ENCODE results near the gene OGFOD1. TPM values are rescaled to one million over a fixed set of nuclear protein-coding genes. Genes with fewer than 3 reads are reported as not detected.

OGFOD1 gene
- total RNA-seq, 1 donor from 2014 or later = 87.0 TPM

GRCh38 chr16:56512025-56512424, 60.7 kb downstream of the OGFOD1 start:
- Mint-ChIP-seq H3K4me3 (no peak overlapping the region), H3K27ac (no peak overlapping the region), H3K9me3 (no peaks in the 10 kb centered on the region), H3K4me1 (peaks cover 9% of the 10 kb centered on the region), H3K27me3 (no peaks in the 10 kb centered on the region), H3K36me3 (ENCODE audit: low read depth) (peaks cover 13% of the 10 kb centered on the region)
- intact Hi-C loops (cut with micrococcal nuclease) = loop anchor here (10.0 kb wide), 1 partner anchor 193 kb away; no protein-coding TSS in a partner anchor
- no peak for DNase-seq

- DNase-seq = no peak
- Mint-ChIP-seq H3K4me1 (peaks cover 14% of the 10 kb centered on the region), H3K4me3 (no peak overlapping the region), H3K36me3 (ENCODE audit: low read depth) (peaks cover 7% of the 10 kb centered on the region), H3K27ac (no peak overlapping the region), H3K9me3 (no peaks in the 10 kb centered on the region), H3K27me3 (no peaks in the 10 kb centered on the region)
- intact Hi-C loops (cut with micrococcal nuclease) = loop anchor here (10.0 kb wide), 1 partner anchor 192 kb away; no protein-coding TSS in a partner anchor
Measured at GRCh38 chr16:56513091-56513490, 61.7 kb downstream of the OGFOD1 start.

GRCh38 chr16:56513972-56514371, 62.6 kb downstream of the OGFOD1 start:
- Mint-ChIP-seq H3K27me3 (no peaks in the 10 kb centered on the region), H3K36me3 (ENCODE audit: low read depth) (peaks cover 6% of the 10 kb centered on the region), H3K27ac (no peak overlapping the region), H3K4me3 (no peak overlapping the region), H3K4me1 (peaks cover 16% of the 10 kb centered on the region), H3K9me3 (no peaks in the 10 kb centered on the region)
- intact Hi-C loops (cut with micrococcal nuclease) = loop anchor here (10.0 kb wide), 1 partner anchor 191 kb away; no protein-coding TSS in a partner anchor
- peak; percentile 83 for DNase-seq

GRCh38 chr16:56514845-56515244, 63.5 kb downstream of the OGFOD1 start:
- peaks cover 2% of the 10 kb centered on the region for H3K36me3 Mint-ChIP-seq (ENCODE audit: low read depth)
- no peaks in the 10 kb centered on the region for H3K9me3 Mint-ChIP-seq
- H3K4me3 Mint-ChIP-seq = no peak overlapping the region
- no peak for DNase-seq
- H3K27me3 Mint-ChIP-seq = no peaks in the 10 kb centered on the region
- intact Hi-C loops (cut with micrococcal nuclease) = loop anchor here (10.0 kb wide), 1 partner anchor 190 kb away; no protein-coding TSS in a partner anchor
- no peak overlapping the region for H3K27ac Mint-ChIP-seq
- H3K4me1 Mint-ChIP-seq = peaks cover 16% of the 10 kb centered on the region

- H3K27ac Mint-ChIP-seq = no peak overlapping the region
- H3K4me3 Mint-ChIP-seq = no peak overlapping the region
- H3K9me3 Mint-ChIP-seq = no peaks in the 10 kb centered on the region
- H3K4me1 Mint-ChIP-seq = peaks cover 23% of the 10 kb centered on the region
- intact Hi-C loops (cut with micrococcal nuclease) = loop anchor here (10.0 kb wide), 1 partner anchor 189 kb away; no protein-coding TSS in a partner anchor
- no peaks in the 10 kb centered on the region for H3K27me3 Mint-ChIP-seq
- no peak for DNase-seq
- peaks cover 2% of the 10 kb centered on the region for H3K36me3 Mint-ChIP-seq (ENCODE audit: low read depth)
Measured at GRCh38 chr16:56515665-56516064, 64.3 kb downstream of the OGFOD1 start.

- no peak overlapping the region for H3K27ac Mint-ChIP-seq
- H3K27me3 Mint-ChIP-seq = no peaks in the 10 kb centered on the region
- H3K36me3 Mint-ChIP-seq (ENCODE audit: low read depth) = peaks cover 2% of the 10 kb centered on the region
- no peak for DNase-seq
- peaks cover 24% of the 10 kb centered on the region for H3K4me1 Mint-ChIP-seq
- H3K9me3 Mint-ChIP-seq = no peaks in the 10 kb centered on the region
- intact Hi-C loops (cut with micrococcal nuclease) = loop anchor here (10.0 kb wide), 1 partner anchor 188 kb away; no protein-coding TSS in a partner anchor
- H3K4me3 Mint-ChIP-seq = no peak overlapping the region
Measured at GRCh38 chr16:56517206-56517605, 65.9 kb downstream of the OGFOD1 start.

GRCh38 chr16:56518425-56518824, 67.1 kb downstream of the OGFOD1 start:
- Mint-ChIP-seq H3K27me3 (no peaks in the 10 kb centered on the region), H3K9me3 (no peaks in the 10 kb centered on the region), H3K4me1 (peaks cover 22% of the 10 kb centered on the region), H3K27ac (no peak overlapping the region), H3K4me3 (peak overlapping the region; percentile 85), H3K36me3 (ENCODE audit: low read depth) (no peaks in the 10 kb centered on the region)
- intact Hi-C loops (cut with micrococcal nuclease) = loop anchor here (10.0 kb wide), 1 partner anchor 186 kb away; no protein-coding TSS in a partner anchor
- no peak for DNase-seq

GRCh38 chr16:56519459-56520250, 68.3 kb downstream of the OGFOD1 start, which contains the start of gene BBS2:
Gene BBS2, minus strand, starts transcription at chr16:56520024. Its CDS starts 162 bp downstream, at chr16:56519862.
- peaks cover 16% of the 10 kb centered on the region for H3K4me1 Mint-ChIP-seq
- no peaks in the 10 kb centered on the region for H3K27me3 Mint-ChIP-seq
- intact Hi-C loops (cut with micrococcal nuclease) = loop anchor here (10.0 kb wide), 1 partner anchor 185 kb away; no protein-coding TSS in a partner anchor
- no peaks in the 10 kb centered on the region for H3K9me3 Mint-ChIP-seq
- H3K36me3 Mint-ChIP-seq (ENCODE audit: low read depth) = no peaks in the 10 kb centered on the region
- DNase-seq = peak; percentile 97
- peak within 1 kb of the TSS; percentile 71 for H3K27ac Mint-ChIP-seq
- peak within 1 kb of the TSS; percentile 85 for H3K4me3 Mint-ChIP-seq

- intact Hi-C loops (cut with micrococcal nuclease) = no loop called here
- Mint-ChIP-seq H3K4me1 (peaks cover 16% of the 10 kb centered on the region), H3K27me3 (no peaks in the 10 kb centered on the region), H3K9me3 (no peaks in the 10 kb centered on the region), H3K36me3 (ENCODE audit: low read depth) (no peaks in the 10 kb centered on the region), H3K4me3 (peak overlapping the region; percentile 85), H3K27ac (peak overlapping the region; percentile 71)
- DNase-seq = no peak
Measured at GRCh38 chr16:56520251-56520577, 68.9 kb downstream of the OGFOD1 start.

GRCh38 chr16:56525236-56525635, 73.9 kb downstream of the OGFOD1 start:
- Mint-ChIP-seq H3K27ac (no peak overlapping the region), H3K4me1 (peaks cover 6% of the 10 kb centered on the region), H3K4me3 (no peak overlapping the region), H3K9me3 (no peaks in the 10 kb centered on the region), H3K36me3 (ENCODE audit: low read depth) (no peaks in the 10 kb centered on the region), H3K27me3 (peaks cover 18% of the 10 kb centered on the region)
- DNase-seq = no peak
- intact Hi-C loops (cut with micrococcal nuclease) = no loop called here

Other genes starting within 250 kb of the OGFOD1 start
- 50.6 and 52.3 TPM in 2 replicates for gene AMFR, start 26.0 kb upstream of the OGFOD1 start, total RNA-seq
- 282 and 297 TPM in 2 replicates for gene NUDT21, start 222 bp upstream of the OGFOD1 start, total RNA-seq
- 8.5 and 10.9 TPM in 2 replicates for gene BBS2, start 68.5 kb downstream of the OGFOD1 start, total RNA-seq
- gene MT4, start 113.5 kb downstream of the OGFOD1 start, total RNA-seq = not detected in 2 replicates
- gene MT3, start 138.0 kb downstream of the OGFOD1 start, total RNA-seq = 5.9 and 9.3 TPM in 2 replicates
- 465 TPM in 2 replicates for gene MT2A, start 157.0 kb downstream of the OGFOD1 start, total RNA-seq
- gene MT1E, start 174.2 kb downstream of the OGFOD1 start, total RNA-seq = 136 and 152 TPM in 2 replicates
- gene MT1M, start 181.1 kb downstream of the OGFOD1 start, total RNA-seq = not detected in 2 replicates
- gene MT1A, start 187.1 kb downstream of the OGFOD1 start, total RNA-seq = 1.8 and 2.1 TPM in 2 replicates
- gene MT1B, start 200.3 kb downstream of the OGFOD1 start, total RNA-seq = not detected in 2 replicates
- gene MT1F, start 206.4 kb downstream of the OGFOD1 start, total RNA-seq = 4.2 and 6.7 TPM in 2 replicates
- gene MT1G, start 216.5 kb downstream of the OGFOD1 start, total RNA-seq = 24.5 and 32.2 TPM in 2 replicates
- gene MT1H, start 218.3 kb downstream of the OGFOD1 start, total RNA-seq = not detected in 2 replicates
- 62.7 and 66.9 TPM in 2 replicates for gene MT1X, start 230.9 kb downstream of the OGFOD1 start, total RNA-seq

All from activated CD4-positive, alpha-beta T cell treated with anti-CD3 and anti-CD28 coated beads, Interleukin-2, amount 10 ng/mL, durations not matched to agents 24 days and 14 days (primary cell).